Activated naive CD4-positive, alpha-beta T cell treated with anti-CD3 and anti-CD28 coated beads for 36 hours (primary cell): ENCODE results near the gene SLC25A30. TPM values are rescaled to one million over a fixed set of nuclear protein-coding genes. Genes with fewer than 3 reads are reported as not detected.

Source experiments
- CTCF ChIA-PET: fragments of 350-600 bp; sonication (Branson Sonifier 250); formaldehyde crosslinking; loops from one replicate; lab custom pipeline; 2021; ENCODE audit warnings: antibody characterized with exemption; lab: Charles Lee
- DNase-seq: peaks from one replicate; pipeline ENCODE4 v3.0.0-alpha.2; 2020
- H3K27ac Mint-ChIP-seq: one replicate; pipeline ENCODE4 v1.8.0; 2021; ENCODE audit warnings: mild to moderate bottlenecking, mixed read lengths
- H3K27me3 Mint-ChIP-seq: one replicate; pipeline ENCODE4 v1.8.0; 2021; ENCODE audit warnings: low read depth, mixed read lengths
- H3K36me3 Mint-ChIP-seq: one replicate; pipeline ENCODE4 v1.8.0; 2021; ENCODE audit warnings: low read depth, mixed read lengths
- H3K4me1 Mint-ChIP-seq: one replicate; pipeline ENCODE4 v1.8.0; 2021; ENCODE audit warnings: low read depth, mixed read lengths
- H3K4me3 Mint-ChIP-seq: one replicate; pipeline ENCODE4 v1.8.0; 2021; ENCODE audit warnings: mild to moderate bottlenecking, moderate library complexity, mixed read lengths
- H3K9me3 Mint-ChIP-seq: one replicate; pipeline ENCODE4 v1.8.0; 2021; ENCODE audit warnings: mixed read lengths
- intact Hi-C: fragments of 100-400 bp; cut with micrococcal nuclease; formaldehyde crosslinking; loops from one replicate; pipeline ENCODE4 v1.15.1; 2023
- total RNA-seq, 2 experiments: library from RNA; stranded (reverse); gene quantifications; one replicate each; pipeline ENCODE4 v1.2.3, GENCODE V29; 2021

The SLC25A30 gene
- total RNA-seq, result 10 to 100 TPM; 13.6 to 15.1 TPM

- Mint-ChIP-seq H3K9me3 (no peaks in the 10 kb centered on the region), H3K36me3 (no peaks in the 10 kb centered on the region), H3K4me3 (peak within 1 kb of the TSS; percentile 94), H3K4me1 (peaks cover 24% of the 10 kb centered on the region), H3K27me3 (no peaks in the 10 kb centered on the region), H3K27ac (peak within 1 kb of the TSS; percentile 92)
- CTCF ChIA-PET, result interaction anchor here (0.6 to 4.7 kb wide), 8 partner anchors 11 to 92 kb away, joined by 3 to 23 read pairs (median 3); no protein-coding TSS in a partner anchor
- peak; percentile 89 for DNase-seq
- intact Hi-C loops, result loop anchor here (1.0 to 5.0 kb wide), 5 partner anchors 22 to 841 kb away; partner anchors contain the start of genes COG3, TPT1 and TSC22D1
Observed at GRCh38 chr13:45417790-45418534, at the start of gene SLC25A30. TSS of gene SLC25A30 (minus strand) at chr13:45418373. CDS start at chr13:45411425, 6,948 bp downstream.

- no peak for DNase-seq
- CTCF ChIA-PET, result interaction anchor here (0.8 to 1.3 kb wide), 4 partner anchors 8 to 52 kb away, joined by 3 to 5 read pairs (median 4); no protein-coding TSS in a partner anchor
- H3K27me3 Mint-ChIP-seq, result no peaks in the 10 kb centered on the region
- H3K36me3 Mint-ChIP-seq, result peaks cover 5% of the 10 kb centered on the region
- H3K4me3 Mint-ChIP-seq, result peak overlapping the region; percentile 88
- intact Hi-C loops, result no loop called here
- peaks cover 66% of the 10 kb centered on the region for H3K4me1 Mint-ChIP-seq
- no peak overlapping the region for H3K27ac Mint-ChIP-seq
- no peaks in the 10 kb centered on the region for H3K9me3 Mint-ChIP-seq
Observed at GRCh38 chr13:45466359-45466758, 48.2 kb upstream of the SLC25A30 start.

GRCh38 chr13:45464687-45465453, 46.7 kb upstream of the SLC25A30 start, which contains the start of gene COG3:
TSS of gene COG3 (plus strand) at chr13:45464939. CDS start at chr13:45465037, 98 bp downstream.
- peaks cover 4% of the 10 kb centered on the region for H3K36me3 Mint-ChIP-seq
- H3K27me3 Mint-ChIP-seq, result no peaks in the 10 kb centered on the region
- no peaks in the 10 kb centered on the region for H3K9me3 Mint-ChIP-seq
- H3K27ac Mint-ChIP-seq, result peak within 1 kb of the TSS; percentile 92
- CTCF ChIA-PET, result interaction anchor here (1.1 to 1.4 kb wide), 4 partner anchors 11 to 123 kb away, joined by 3 to 7 read pairs (median 4); no protein-coding TSS in a partner anchor
- peak within 1 kb of the TSS; percentile 88 for H3K4me3 Mint-ChIP-seq
- intact Hi-C loops, result loop anchor here (1.0 to 5.0 kb wide), 12 partner anchors 48 to 1323 kb away; partner anchors contain the start of genes GPALPP1, GTF2F2, LCP1 and NUFIP1
- DNase-seq, result peak; percentile 97
- peaks cover 59% of the 10 kb centered on the region for H3K4me1 Mint-ChIP-seq

GRCh38 chr13:45464141-45464686, 46.0 kb upstream of the SLC25A30 start:
- Mint-ChIP-seq H3K4me3 (peak overlapping the region; percentile 88), H3K4me1 (peaks cover 55% of the 10 kb centered on the region), H3K27me3 (no peaks in the 10 kb centered on the region), H3K9me3 (no peaks in the 10 kb centered on the region), H3K27ac (peak overlapping the region; percentile 92), H3K36me3 (peaks cover 4% of the 10 kb centered on the region)
- no peak for DNase-seq
- CTCF ChIA-PET, result interaction anchor here (1.3 to 1.4 kb wide), 2 partner anchors 69 to 122 kb away, joined by 3 to 7 read pairs; no protein-coding TSS in a partner anchor
- intact Hi-C loops, result loop anchor here (1.0 to 5.0 kb wide), 12 partner anchors 47 to 1322 kb away; partner anchors contain the start of genes GPALPP1, GTF2F2, LCP1 and NUFIP1

- H3K36me3 Mint-ChIP-seq, result peaks cover 5% of the 10 kb centered on the region
- DNase-seq, result no peak
- peaks cover 14% of the 10 kb centered on the region for H3K9me3 Mint-ChIP-seq
- H3K27ac Mint-ChIP-seq, result no peak overlapping the region
- CTCF ChIA-PET, result no interaction called here
- peaks cover 4% of the 10 kb centered on the region for H3K4me1 Mint-ChIP-seq
- H3K27me3 Mint-ChIP-seq, result no peaks in the 10 kb centered on the region
- H3K4me3 Mint-ChIP-seq, result no peak overlapping the region
- intact Hi-C loops, result no loop called here
Observed at GRCh38 chr13:45456196-45456972, 38.2 kb upstream of the SLC25A30 start.

- Mint-ChIP-seq H3K4me1 (no peaks in the 10 kb centered on the region), H3K27ac (no peak overlapping the region), H3K27me3 (no peaks in the 10 kb centered on the region), H3K9me3 (peaks cover 14% of the 10 kb centered on the region), H3K36me3 (peaks cover 5% of the 10 kb centered on the region), H3K4me3 (no peak overlapping the region)
- CTCF ChIA-PET, result no interaction called here
- intact Hi-C loops, result no loop called here
- DNase-seq, result no peak
Observed at GRCh38 chr13:45454204-45454603, 36.0 kb upstream of the SLC25A30 start.

- H3K27me3 Mint-ChIP-seq, result no peaks in the 10 kb centered on the region
- intact Hi-C loops, result no loop called here
- no peak overlapping the region for H3K27ac Mint-ChIP-seq
- H3K9me3 Mint-ChIP-seq, result no peaks in the 10 kb centered on the region
- H3K4me3 Mint-ChIP-seq, result no peak overlapping the region
- CTCF ChIA-PET, result interaction anchor here (0.8 kb wide), 1 partner anchor 8 kb away, joined by 4 read pairs; no protein-coding TSS in a partner anchor
- H3K4me1 Mint-ChIP-seq, result no peaks in the 10 kb centered on the region
- no peak for DNase-seq
- H3K36me3 Mint-ChIP-seq, result no peaks in the 10 kb centered on the region
Observed at GRCh38 chr13:45451282-45451681, 33.1 kb upstream of the SLC25A30 start.

GRCh38 chr13:45448965-45449559, 30.9 kb upstream of the SLC25A30 start:
- Mint-ChIP-seq H3K9me3 (no peaks in the 10 kb centered on the region), H3K27me3 (no peaks in the 10 kb centered on the region), H3K4me1 (no peaks in the 10 kb centered on the region), H3K4me3 (no peak overlapping the region), H3K36me3 (no peaks in the 10 kb centered on the region), H3K27ac (no peak overlapping the region)
- DNase-seq, result no peak
- intact Hi-C loops, result no loop called here
- CTCF ChIA-PET, result interaction anchor here (0.6 kb wide), 1 partner anchor 28 kb away, joined by 3 read pairs; no protein-coding TSS in a partner anchor

- peaks cover under 1% of the 10 kb centered on the region for H3K4me1 Mint-ChIP-seq
- CTCF ChIA-PET, result no interaction called here
Observed at GRCh38 chr13:45447050-45447661, 29.0 kb upstream of the SLC25A30 start.

GRCh38 chr13:45446181-45446580, 28.0 kb upstream of the SLC25A30 start:
- Mint-ChIP-seq H3K4me3 (no peak overlapping the region), H3K36me3 (no peaks in the 10 kb centered on the region), H3K9me3 (no peaks in the 10 kb centered on the region), H3K4me1 (peaks cover 8% of the 10 kb centered on the region), H3K27me3 (no peaks in the 10 kb centered on the region), H3K27ac (no peak overlapping the region)
- DNase-seq, result no peak
- intact Hi-C loops, result no loop called here
- CTCF ChIA-PET, result no interaction called here

More at GRCh38 chr13:45447050-45447661, 29.0 kb upstream of the SLC25A30 start:
- H3K27me3 Mint-ChIP-seq, result no peaks in the 10 kb centered on the region
- H3K36me3 Mint-ChIP-seq, result no peaks in the 10 kb centered on the region
- no peak for DNase-seq
- intact Hi-C loops, result no loop called here
- no peak overlapping the region for H3K4me3 Mint-ChIP-seq
- no peaks in the 10 kb centered on the region for H3K9me3 Mint-ChIP-seq
- H3K27ac Mint-ChIP-seq, result no peak overlapping the region

- intact Hi-C loops, result no loop called here
- Mint-ChIP-seq H3K4me3 (no peak overlapping the region), H3K27ac (no peak overlapping the region), H3K4me1 (peaks cover 8% of the 10 kb centered on the region), H3K27me3 (no peaks in the 10 kb centered on the region), H3K36me3 (no peaks in the 10 kb centered on the region), H3K9me3 (no peaks in the 10 kb centered on the region)
- CTCF ChIA-PET, result no interaction called here
- no peak for DNase-seq
Observed at GRCh38 chr13:45445053-45445452, 26.9 kb upstream of the SLC25A30 start.
